Heart right ventricle (tissue), 16 donors: ENCODE measurements around the gene MYO15B. TPM values are rescaled to one million over a fixed set of nuclear protein-coding genes. Genes with fewer than 3 reads are reported as not detected.
A peak's percentile ranks its signal among the peaks of the same experiment; 100 is the strongest.

Experiments
- ATAC-seq, 8 donors: fragments of 200-7000 bp; cut with Tn5 transposase; one replicate each; pipeline ENCODE4 v1.9.1; 2020; ENCODE audit warnings: mild to moderate bottlenecking in 8 of 8, moderate library complexity in 8 of 8, moderate number of reproducible peaks in 1 of 8
- DNase-seq, 2 donors: peaks; one replicate each; pipeline ENCODE4 v3.0.0-alpha.2; 2020
- H3K27ac ChIP-seq, 10 donors: fragments of 200-600 bp; sonication (generic) in 2 of 10; one replicate each; pipeline versions ENCODE4 v1.5.0 to v1.8.0; 2020 to 2022; ENCODE audit warnings: mild to moderate bottlenecking in 3 of 10
- H3K27me3 ChIP-seq, 7 donors: fragments of 200-600 bp; one replicate each; pipeline ENCODE4 v1.8.0; 2021 to 2022; ENCODE audit warnings: mild to moderate bottlenecking in 2 of 7
- H3K36me3 ChIP-seq, 9 donors: fragments of 200-600 bp; sonication (generic) in 1 of 9; one replicate each; pipeline versions ENCODE4 v1.5.0 to v1.8.0; 2020 to 2022; ENCODE audit warnings: mild to moderate bottlenecking in 2 of 9
- H3K4me1 ChIP-seq, 9 donors: fragments of 200-600 bp; sonication (generic) in 1 of 9; one replicate each; pipeline versions ENCODE4 v1.5.0 to v1.8.0; 2020 to 2022; ENCODE audit warnings: mild to moderate bottlenecking in 4 of 9
- H3K4me3 ChIP-seq, 10 donors: fragments of 200-600 bp; sonication (generic) in 2 of 10; one replicate each; pipeline versions ENCODE4 v1.5.0 to v1.8.0; 2020 to 2022; ENCODE audit warnings: mild to moderate bottlenecking in 7 of 10, moderate library complexity in 2 of 10
- H3K9me3 ChIP-seq, 11 donors: fragments of 200-600 bp in 10 of 11; sonication (generic) in 2 of 11; one replicate each; pipeline versions ENCODE4 v1.5.0 to v1.8.0; 2013 to 2022; ENCODE audit warnings: mild to moderate bottlenecking in 2 of 11, control low read depth in 1 of 11, moderate library complexity in 1 of 11
- WGBS, 2 donors: extraction: QIAGEN DNeasy Blood & Tissue Kit; methylation state at CpG; one replicate each; pipeline ENCODE4 v1.1.7; 2013; ENCODE audit warnings: inconsistent platforms in 1 of 2; 5-methylcytosine and 5-hydroxymethylcytosine counted together
- intact Hi-C, 10 donors: fragments of 100-400 bp; cut with DNase I; formaldehyde crosslinking; loops; one replicate each; pipeline versions ENCODE4 v1.11.1 to v1.14.2; 2022
- long read RNA-seq, 3 donors: library from polyadenylated mRNA; unstranded; transcript quantifications; one replicate each; pipeline ENCODE4 v2.0.0, GENCODE V29; 2020 to 2021
- polyA plus RNA-seq, 2 donors: library from polyadenylated mRNA; stranded (reverse); fragments of 200-250 nt; gene quantifications; one replicate each; pipeline ENCODE4 v1.2.3, GENCODE V29; 2013
- total RNA-seq, 10 donors: library from RNA; stranded (reverse); fragmentation: NEBNext Ultra II Directional in 3 of 10; extraction: Animal tissue kit (Norgen Biotek cat#: 25700) in 3 of 10; gene quantifications; one replicate each; pipeline versions ENCODE4 v1.2.1 to v1.2.4, GENCODE V29; 2021 to 2023
- TF ChIP-seq, protein P1 (sequence below), 9 donors: fragments of 200-600 bp; sonication (generic) in 2 of 9; IDR thresholded peaks; one replicate each; pipeline versions ENCODE4 v1.5.0 to v1.8.0; 2021 to 2022; ENCODE audit warnings: antibody characterized with exemption in 9 of 9, mild to moderate bottlenecking in 5 of 9, moderate library complexity in 1 of 9
- donor health status: Arrhythmogenic right ventricular cardiomyopathy.
- donor health status: ischemic (EF 13 %, LVEDD 7.1; RV severe dilation, severe dysfunction).
- donor health status: healthy with polysubstance abuse.
- donor health status: DM: no; HTN: yes; CAD: no.
- donor health status: DM: no; HTN: no; CAD: no.
- donor health status: ischemic (EF 25% LVEDD 6.9; RV normal size, moderate dysfunction).
- donor health status: ischemic (EF 25% LVEDD 5.7; RV mildly dilated, moderate dysfunction).
- donor health status: healthy.
- donor health status: DM: yes; HTN: yes; CAD: no.
- donor health status: Ischemic cardiomyopathy.
- donor health status: ischemic (EF 35%, LVEDD 5.7; RV mildly dilated, moderate dysfunction).
- donor health status: nonischemic (EF 11% LVEDD 7.7; RV severe dilation, severe dysfunction).
- donor health status: DM: yes; HTN: yes; CAD: no.
- donor health status: PGD.
- donor health status: ischemic (EF 29% LVEDD 5.4; RV normal size, mild dysfunction).
- donor health status: nonischemic (EF 23%, LVEDD 6.1; RV moderate dilation, normal function).

MYO15B gene
- total RNA-seq = 10 to 100 TPM; 27.9 to 62.2 (median 45.8) TPM
- 100 to 1,000 TPM in 1 of 2 donors, 10 to 100 TPM in 1; 30.8 to 205 TPM for polyA plus RNA-seq
- long read RNA-seq, donor 1, partial matches to known transcripts = 9 of 22 reads
- long read RNA-seq, donor 1, other reads (novel, unspliced or antisense) = 13 of 22 reads
- long read RNA-seq, donor 2, partial matches to known transcripts = 10 of 24 reads
- long read RNA-seq, donor 2, other reads (novel, unspliced or antisense) = 14 of 24 reads
- long read RNA-seq, donor 3, partial matches to known transcripts = 14 of 29 reads
- long read RNA-seq, donor 3, other reads (novel, unspliced or antisense) = 15 of 29 reads

- peaks cover 9 to 31% (median 21%) of the 10 kb centered on the region in 9 donors for H3K4me1 ChIP-seq
- TF ChIP-seq, protein P1, sequence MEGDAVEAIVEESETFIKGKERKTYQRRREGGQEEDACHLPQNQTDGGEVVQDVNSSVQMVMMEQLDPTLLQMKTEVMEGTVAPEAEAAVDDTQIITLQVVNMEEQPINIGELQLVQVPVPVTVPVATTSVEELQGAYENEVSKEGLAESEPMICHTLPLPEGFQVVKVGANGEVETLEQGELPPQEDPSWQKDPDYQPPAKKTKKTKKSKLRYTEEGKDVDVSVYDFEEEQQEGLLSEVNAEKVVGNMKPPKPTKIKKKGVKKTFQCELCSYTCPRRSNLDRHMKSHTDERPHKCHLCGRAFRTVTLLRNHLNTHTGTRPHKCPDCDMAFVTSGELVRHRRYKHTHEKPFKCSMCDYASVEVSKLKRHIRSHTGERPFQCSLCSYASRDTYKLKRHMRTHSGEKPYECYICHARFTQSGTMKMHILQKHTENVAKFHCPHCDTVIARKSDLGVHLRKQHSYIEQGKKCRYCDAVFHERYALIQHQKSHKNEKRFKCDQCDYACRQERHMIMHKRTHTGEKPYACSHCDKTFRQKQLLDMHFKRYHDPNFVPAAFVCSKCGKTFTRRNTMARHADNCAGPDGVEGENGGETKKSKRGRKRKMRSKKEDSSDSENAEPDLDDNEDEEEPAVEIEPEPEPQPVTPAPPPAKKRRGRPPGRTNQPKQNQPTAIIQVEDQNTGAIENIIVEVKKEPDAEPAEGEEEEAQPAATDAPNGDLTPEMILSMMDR (IDR thresholded peaks at IDR 0.05) = peak in 8 of 9 donors; percentile 15 to 53 (median 40)
- intact Hi-C loops = loop anchor here in 8 of 10 donors (2.0 to 10.0 kb wide), 5 partner anchors 63 to 163 kb away; partner anchors contain the start of genes CASKIN2 (in 5 of the 8), TSEN54 (in 5 of the 8) and LLGL2 (in 1 of the 8)
- peak within 1 kb of the TSS; percentile 92 to 99 (median 96) for H3K27ac ChIP-seq
- peaks cover 0 to 8% (median 0%) of the 10 kb centered on the region in 7 donors for H3K27me3 ChIP-seq
- H3K36me3 ChIP-seq = peaks cover 0 to 18% (median 0%) of the 10 kb centered on the region in 9 donors
- 5 to 6% methylated on average over 81 to 82 of the region's 82 CpGs for WGBS, 2 donors
- H3K9me3 ChIP-seq = no peaks in the 10 kb centered on the region
- peak within 1 kb of the TSS; percentile 43 to 89 (median 74) for H3K4me3 ChIP-seq
- DNase-seq (peak; percentile 70 to 76), ATAC-seq (peak; percentile 37 to 63 (median 50))
Observed at GRCh38 chr17:75587675-75588595, at the start of gene MYO15B. Gene MYO15B (plus strand): TSS chr17:75587800. CDS start chr17:75588058, 258 bp downstream.

DNA sequence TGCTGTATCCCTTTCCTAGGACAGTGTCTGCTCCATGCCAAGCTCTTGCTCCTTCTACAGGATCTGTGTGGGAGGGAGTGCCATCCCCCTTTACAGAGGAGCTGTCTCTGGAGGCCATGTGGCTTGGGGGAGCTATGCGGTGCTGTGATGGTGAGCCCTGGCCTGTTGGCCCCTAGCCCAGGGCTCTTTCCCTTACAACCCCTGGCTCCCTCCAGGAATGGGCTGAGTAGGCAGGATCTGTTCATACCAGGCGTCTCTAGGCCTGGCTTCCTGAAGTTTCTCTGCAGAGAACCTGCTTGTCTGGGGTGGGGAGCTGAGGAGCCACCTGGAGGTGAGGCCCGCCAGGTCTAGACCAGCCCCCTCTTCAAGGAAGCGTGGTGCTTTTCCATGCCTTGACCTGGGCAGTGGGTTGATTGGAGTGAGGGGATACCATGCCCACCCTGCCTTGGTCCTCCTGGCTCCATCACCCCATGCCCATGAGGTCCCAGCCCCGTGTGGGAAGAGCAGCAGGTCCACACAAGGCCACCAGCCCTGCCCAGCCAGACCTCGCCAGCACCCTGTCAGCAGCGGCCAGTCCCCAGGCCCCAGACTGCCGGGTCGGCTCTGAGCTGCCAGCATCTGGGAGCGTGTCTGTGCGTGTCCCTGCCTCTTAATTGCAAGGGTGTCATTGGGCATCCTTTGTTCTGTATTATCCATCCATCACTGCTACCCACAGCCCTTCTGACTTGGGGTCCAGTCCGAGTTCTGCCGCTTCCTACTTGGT, 47.5 kb upstream of the MYO15B start:
- H3K9me3 ChIP-seq = no peaks in the 10 kb centered on the region
- H3K36me3 ChIP-seq = no peaks in the 10 kb centered on the region
- no peaks in the 10 kb centered on the region for H3K4me1 ChIP-seq
- no peak for DNase-seq
- no peaks in the 10 kb centered on the region for H3K27me3 ChIP-seq
- 87 to 88% methylated on average over 13 of the region's 13 CpGs for WGBS, 2 donors
- TF ChIP-seq, protein P1 (IDR thresholded peaks at IDR 0.05) = no peak
- H3K27ac ChIP-seq = no peak overlapping the region
- no peak overlapping the region for H3K4me3 ChIP-seq
- peak in 6 of 8 donors; percentile 10 to 56 (median 24) for ATAC-seq
- intact Hi-C loops = loop anchor here in 2 of 10 donors (5.0 kb wide), 2 partner anchors 37 to 42 kb away; no protein-coding TSS in a partner anchor

DNA sequence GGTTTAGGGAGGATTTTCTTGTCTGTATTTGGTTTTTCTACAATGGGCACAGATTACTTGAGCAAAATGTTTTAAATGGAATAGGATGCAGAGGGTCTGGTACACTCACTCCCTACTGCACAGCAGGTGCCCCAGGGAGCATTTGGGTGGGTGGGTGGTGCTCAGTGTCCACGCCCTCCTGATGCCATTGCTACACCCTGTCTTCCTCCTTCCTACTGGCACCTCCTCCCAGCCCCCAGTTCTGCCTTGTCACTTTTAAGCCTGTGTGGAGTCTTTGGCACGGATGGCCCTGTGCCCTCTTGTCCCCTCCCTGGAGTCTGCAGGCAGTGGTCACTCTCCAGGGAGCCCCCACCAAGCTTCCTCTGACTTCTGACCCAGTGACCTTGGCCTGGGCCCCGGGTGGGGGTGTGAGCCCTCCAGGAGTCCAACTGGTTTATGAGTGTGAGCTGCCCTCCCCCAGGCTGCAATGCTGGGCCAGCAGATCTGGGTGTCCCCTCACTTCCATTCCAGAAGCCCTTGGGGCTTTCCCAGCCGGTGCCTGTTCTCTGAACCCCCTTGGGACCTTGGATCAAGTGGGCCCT, 46.6 kb upstream of the MYO15B start:
- H3K27me3 ChIP-seq = no peaks in the 10 kb centered on the region
- H3K27ac ChIP-seq = no peak overlapping the region
- TF ChIP-seq, protein P1 (IDR thresholded peaks at IDR 0.05) = no peak
- WGBS, 2 donors = 60 to 66% methylated on average over 4 of the region's 4 CpGs
- no peak overlapping the region for H3K4me3 ChIP-seq
- H3K4me1 ChIP-seq = no peaks in the 10 kb centered on the region
- H3K9me3 ChIP-seq = no peaks in the 10 kb centered on the region
- intact Hi-C loops = loop anchor here in 1 of 10 donors (5.0 kb wide), 1 partner anchor 36 kb away; no protein-coding TSS in a partner anchor
- DNase-seq = no peak
- ATAC-seq = no peak
- no peaks in the 10 kb centered on the region for H3K36me3 ChIP-seq
